ENCODE results near the gene GPATCH8. TPM values are rescaled to one million over a fixed set of nuclear protein-coding genes. Genes with fewer than 3 reads are reported as not detected.

GPATCH8 gene
- polyA plus RNA-seq, 3 donors, result 8.8 to 15.9 (median 14.9) TPM

- H3K9me3 ChIP-seq (replicated peaks in 1 of 2; ENCODE audit: control insufficient read depth in 1 of 2, insufficient read depth in 1 of 2, low read length in 2 of 2), result no peaks in the 10 kb centered on the region
- peaks cover 9 to 19% of the 10 kb centered on the region in 2 donors for H3K4me1 ChIP-seq (ENCODE audit: control insufficient read depth in 1 of 2, insufficient read depth in 2 of 2, low read length in 2 of 2)
- no peak overlapping the region for H3K27ac Mint-ChIP-seq
- no peak overlapping the region for H3K9ac ChIP-seq (ENCODE audit: insufficient read depth, low read length, poor library complexity, severe bottlenecking)
- peaks cover 0 to 3% (median 0%) of the 10 kb centered on the region in 7 donors for H3K9me3 Mint-ChIP-seq
- H3K27me3 ChIP-seq (ENCODE audit: control insufficient read depth in 2 of 2, insufficient read depth in 2 of 2, low read length in 2 of 2), result peaks cover 15 to 44% of the 10 kb centered on the region in 2 donors
- intact Hi-C loops (cut with micrococcal nuclease), result loop anchor here in 1 of 2 donors (2.0 to 5.0 kb wide), 2 partner anchors 40 to 152 kb away; partner anchors contain the start of gene SLC25A39
- H4K20me1 ChIP-seq (ENCODE audit: insufficient read depth, low read length), result no peaks in the 10 kb centered on the region
- H3K4me3 Mint-ChIP-seq, result peak overlapping the region; percentile 37 to 67
- TF ChIP-seq CTCF (IDR thresholded peaks at IDR 0.05), result no peak
- H3K79me2 ChIP-seq (ENCODE audit: insufficient read depth, low read length), result no peaks in the 10 kb centered on the region
- peaks cover 48 to 76% (median 50%) of the 10 kb centered on the region in 3 donors for H3K27me3 Mint-ChIP-seq (ENCODE audit: low read depth in 3 of 3)
- H3K4me3 ChIP-seq (replicated peaks in 1 of 3; ENCODE audit: low read depth in 2 of 3, low read length in 3 of 3), result peak overlapping the region in 1 of 3 experiments; percentile 76
- WGBS (ENCODE audit: insufficient coverage), result 0% methylated on average over 2 of the region's 11 CpGs
- no peak overlapping the region for H3K27ac ChIP-seq (ENCODE audit: low read depth in 1 of 2, low read length in 2 of 2)
- H3K36me3 ChIP-seq (replicated peaks in 1 of 2; ENCODE audit: control insufficient read depth in 1 of 2, insufficient read depth in 2 of 2, low read length in 2 of 2), result no peaks in the 10 kb centered on the region
- H3K36me3 Mint-ChIP-seq, result no peaks in the 10 kb centered on the region
- H3K4me1 Mint-ChIP-seq, result peaks cover 6% of the 10 kb centered on the region
- peak overlapping the region; percentile 86 for H3K4me2 ChIP-seq (replicated peaks; ENCODE audit: extremely low read depth, low read length, poor library complexity, severe bottlenecking)
- H2AFZ ChIP-seq (ENCODE audit: insufficient read depth, low read depth, low read length, poor library complexity, severe bottlenecking), result no peak overlapping the region
- DNase-seq, result no peak
Measured at GRCh38 chr17:44362459-44362948, 140.7 kb downstream of the GPATCH8 start.

GRCh38 chr17:44361292-44362260 lies 141.6 kb downstream of the GPATCH8 start:
- no peak overlapping the region for H2AFZ ChIP-seq (ENCODE audit: insufficient read depth, low read depth, low read length, poor library complexity, severe bottlenecking)
- TF ChIP-seq CTCF (IDR thresholded peaks at IDR 0.05), result no peak
- no peaks in the 10 kb centered on the region for H3K79me2 ChIP-seq (ENCODE audit: insufficient read depth, low read length)
- intact Hi-C loops (cut with micrococcal nuclease), result loop anchor here in 1 of 2 donors (2.0 to 5.0 kb wide), 2 partner anchors 39 to 151 kb away; partner anchors contain the start of gene SLC25A39
- no peaks in the 10 kb centered on the region for H4K20me1 ChIP-seq (ENCODE audit: insufficient read depth, low read length)
- 92% methylated on average over 4 of the region's 11 CpGs for WGBS (ENCODE audit: insufficient coverage)
- peaks cover 15 to 44% of the 10 kb centered on the region in 2 donors for H3K27me3 ChIP-seq (ENCODE audit: control insufficient read depth in 2 of 2, insufficient read depth in 2 of 2, low read length in 2 of 2)
- Mint-ChIP-seq H3K4me1 (peaks cover 6% of the 10 kb centered on the region), H3K4me3 (peak overlapping the region in 1 of 2 donors; percentile 43), H3K27ac (no peak overlapping the region), H3K9me3 (peaks cover 0 to 3% (median 2%) of the 10 kb centered on the region in 7 donors), H3K27me3 (ENCODE audit: low read depth in 3 of 3) (peaks cover 42 to 69% (median 49%) of the 10 kb centered on the region in 3 donors), H3K36me3 (no peaks in the 10 kb centered on the region)
- H3K9me3 ChIP-seq (replicated peaks in 1 of 2; ENCODE audit: control insufficient read depth in 1 of 2, insufficient read depth in 1 of 2, low read length in 2 of 2), result no peaks in the 10 kb centered on the region
- no peak for DNase-seq
- H3K36me3 ChIP-seq (replicated peaks in 1 of 2; ENCODE audit: control insufficient read depth in 1 of 2, insufficient read depth in 2 of 2, low read length in 2 of 2), result no peaks in the 10 kb centered on the region
- H3K4me1 ChIP-seq (ENCODE audit: control insufficient read depth in 1 of 2, insufficient read depth in 2 of 2, low read length in 2 of 2), result peaks cover 9 to 19% of the 10 kb centered on the region in 2 donors
- no peak overlapping the region for H3K9ac ChIP-seq (ENCODE audit: insufficient read depth, low read length, poor library complexity, severe bottlenecking)
- H3K27ac ChIP-seq (ENCODE audit: low read depth in 1 of 2, low read length in 2 of 2), result no peak overlapping the region
- no peak overlapping the region for H3K4me2 ChIP-seq (replicated peaks; ENCODE audit: extremely low read depth, low read length, poor library complexity, severe bottlenecking)
- H3K4me3 ChIP-seq (replicated peaks in 1 of 3; ENCODE audit: low read depth in 2 of 3, low read length in 3 of 3), result no peak overlapping the region
